BE2C (cell line): ENCODE results near the gene SLC39A7.
A peak's percentile ranks its signal among the peaks of the same experiment; 100 is the strongest.

Experiments used
- DNase-seq: peaks from one replicate; pipeline ENCODE4 v3.0.0-alpha.2; 2020
- H3K27me3 ChIP-seq: fragments of 250-450 bp; sonication (Bioruptor Pico); 2 replicates; pipeline ENCODE4 v1.5.1; 2020; ENCODE audit warnings: mild to moderate bottlenecking
- H3K36me3 ChIP-seq: fragments of 250-450 bp; sonication (Bioruptor Pico); 2 replicates; pipeline ENCODE4 v1.5.1; 2020; ENCODE audit warnings: mild to moderate bottlenecking
- H3K4me1 ChIP-seq: fragments of 250-450 bp; sonication (Bioruptor Pico); 2 replicates; pipeline ENCODE4 v1.5.1; 2020
- H3K4me3 ChIP-seq: 2 replicates; pipeline ENCODE4 v1.5.1; 2011; ENCODE audit warnings: low read depth, low read length
- H3K9me3 ChIP-seq: fragments of 250-450 bp; sonication (Bioruptor Pico); 2 replicates; pipeline ENCODE4 v1.5.1; 2020
- TF ChIP-seq, protein P1 (sequence below): IDR thresholded peaks from 2 replicates; pipeline ENCODE4 v1.5.1; 2012; ENCODE audit warnings: mild to moderate bottlenecking, low read depth, low read length

SLC39A7 gene

DNA sequence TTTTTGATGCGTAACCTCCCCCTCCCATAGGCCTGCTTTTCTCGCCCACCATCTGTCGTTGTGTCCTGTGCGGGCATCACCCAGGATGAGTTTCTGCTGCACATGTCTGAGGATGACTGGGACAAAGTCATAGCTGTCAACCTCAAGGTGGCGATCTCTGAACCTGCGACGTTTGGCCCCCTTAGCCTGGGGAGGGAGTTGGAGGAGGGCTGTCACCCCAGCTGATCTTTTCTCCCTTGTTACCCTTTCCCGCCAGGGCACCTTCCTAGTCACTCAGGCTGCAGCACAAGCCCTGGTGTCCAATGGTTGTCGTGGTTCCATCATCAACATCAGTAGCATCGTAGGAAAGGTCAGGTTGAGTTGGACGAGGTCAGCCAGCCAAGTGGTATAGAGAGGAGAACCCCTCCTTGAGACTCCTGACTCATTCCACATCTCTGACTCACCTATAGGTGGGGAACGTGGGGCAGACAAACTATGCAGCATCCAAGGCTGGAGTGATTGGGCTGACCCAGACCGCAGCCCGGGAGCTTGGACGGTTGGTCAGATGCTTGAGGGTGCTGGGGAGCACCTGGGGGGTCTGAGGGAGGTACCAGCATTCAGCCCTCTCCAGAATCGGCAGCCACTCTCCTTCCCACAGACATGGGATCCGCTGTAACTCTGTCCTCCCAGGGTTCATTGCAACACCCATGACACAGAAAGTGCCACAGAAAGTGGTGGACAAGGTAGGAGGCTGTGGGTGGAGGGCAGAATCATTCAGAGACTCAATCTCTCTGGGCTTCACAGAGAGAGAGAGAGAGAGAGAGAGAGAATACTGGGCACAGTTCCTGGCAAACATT lies 4.7 kb downstream of the SLC39A7 start:
- TF ChIP-seq, protein P1, sequence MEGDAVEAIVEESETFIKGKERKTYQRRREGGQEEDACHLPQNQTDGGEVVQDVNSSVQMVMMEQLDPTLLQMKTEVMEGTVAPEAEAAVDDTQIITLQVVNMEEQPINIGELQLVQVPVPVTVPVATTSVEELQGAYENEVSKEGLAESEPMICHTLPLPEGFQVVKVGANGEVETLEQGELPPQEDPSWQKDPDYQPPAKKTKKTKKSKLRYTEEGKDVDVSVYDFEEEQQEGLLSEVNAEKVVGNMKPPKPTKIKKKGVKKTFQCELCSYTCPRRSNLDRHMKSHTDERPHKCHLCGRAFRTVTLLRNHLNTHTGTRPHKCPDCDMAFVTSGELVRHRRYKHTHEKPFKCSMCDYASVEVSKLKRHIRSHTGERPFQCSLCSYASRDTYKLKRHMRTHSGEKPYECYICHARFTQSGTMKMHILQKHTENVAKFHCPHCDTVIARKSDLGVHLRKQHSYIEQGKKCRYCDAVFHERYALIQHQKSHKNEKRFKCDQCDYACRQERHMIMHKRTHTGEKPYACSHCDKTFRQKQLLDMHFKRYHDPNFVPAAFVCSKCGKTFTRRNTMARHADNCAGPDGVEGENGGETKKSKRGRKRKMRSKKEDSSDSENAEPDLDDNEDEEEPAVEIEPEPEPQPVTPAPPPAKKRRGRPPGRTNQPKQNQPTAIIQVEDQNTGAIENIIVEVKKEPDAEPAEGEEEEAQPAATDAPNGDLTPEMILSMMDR: peak; percentile 19; the same call in 1 of the 2 replicates
- Histone ChIP-seq H3K4me1 (no peaks in the 10 kb centered on the region; the same call in 1 of the 2 replicates), H3K9me3 (no peaks in the 10 kb centered on the region), H3K27me3 (no peaks in the 10 kb centered on the region), H3K36me3 (peaks cover 23% of the 10 kb centered on the region), H3K4me3 (peak overlapping the region; percentile 69)
- DNase-seq: no peak

DNA sequence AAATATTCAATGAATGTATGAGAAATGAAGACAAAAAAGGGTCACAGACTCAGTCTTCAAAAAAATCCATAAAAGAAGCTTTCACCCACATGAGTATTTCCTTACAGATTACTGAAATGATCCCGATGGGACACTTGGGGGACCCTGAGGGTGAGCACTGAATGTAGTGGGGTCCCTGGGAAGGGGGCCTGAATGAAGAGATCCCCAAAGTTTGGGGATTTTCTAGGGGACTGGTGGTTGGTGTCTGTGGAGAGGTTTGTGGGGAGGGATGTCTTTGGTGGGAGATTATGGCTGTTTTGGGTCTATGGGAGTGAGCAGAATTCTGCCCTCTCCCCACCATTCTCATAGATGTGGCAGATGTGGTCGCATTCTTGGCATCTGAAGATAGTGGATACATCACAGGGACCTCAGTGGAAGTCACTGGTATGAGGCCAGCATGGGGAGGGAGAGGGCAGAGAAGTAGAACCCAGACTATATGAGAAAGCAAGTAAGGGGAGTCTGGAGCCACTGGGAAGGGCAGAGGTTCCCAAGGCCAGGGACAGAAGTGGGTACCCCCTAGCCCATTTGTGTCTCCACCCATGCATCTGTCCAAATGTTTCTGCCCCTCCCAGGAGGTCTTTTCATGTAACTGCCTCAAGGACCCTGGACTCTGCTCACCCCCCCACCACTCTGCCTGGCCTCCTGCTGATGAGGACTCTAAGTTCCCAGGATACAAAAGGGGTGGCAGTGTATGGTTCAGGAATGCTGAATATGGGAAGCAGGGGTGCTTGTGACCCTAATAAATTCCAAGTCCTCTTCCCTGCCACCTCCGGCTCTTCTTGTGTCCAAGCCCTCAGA lies 5.6 kb downstream of the SLC39A7 start:
- H3K9me3 ChIP-seq: no peaks in the 10 kb centered on the region
- no peak for DNase-seq
- no peak overlapping the region for H3K4me3 ChIP-seq
- TF ChIP-seq, protein P1: no peak
- H3K36me3 ChIP-seq: peaks cover 23% of the 10 kb centered on the region
- no peaks in the 10 kb centered on the region; the same call in 1 of the 2 replicates for H3K4me1 ChIP-seq
- no peaks in the 10 kb centered on the region for H3K27me3 ChIP-seq

- peaks cover 21% of the 10 kb centered on the region for H3K36me3 ChIP-seq
- no peak for DNase-seq
- peak overlapping the region; percentile 94 for H3K4me3 ChIP-seq
- no peaks in the 10 kb centered on the region for H3K9me3 ChIP-seq
- no peaks in the 10 kb centered on the region for H3K27me3 ChIP-seq
- H3K4me1 ChIP-seq: no peaks in the 10 kb centered on the region; the same call in 1 of the 2 replicates
- TF ChIP-seq, protein P1: no peak
Observed at GRCh38 chr6:33206864-33207551, 6.3 kb downstream of the SLC39A7 start.

DNA sequence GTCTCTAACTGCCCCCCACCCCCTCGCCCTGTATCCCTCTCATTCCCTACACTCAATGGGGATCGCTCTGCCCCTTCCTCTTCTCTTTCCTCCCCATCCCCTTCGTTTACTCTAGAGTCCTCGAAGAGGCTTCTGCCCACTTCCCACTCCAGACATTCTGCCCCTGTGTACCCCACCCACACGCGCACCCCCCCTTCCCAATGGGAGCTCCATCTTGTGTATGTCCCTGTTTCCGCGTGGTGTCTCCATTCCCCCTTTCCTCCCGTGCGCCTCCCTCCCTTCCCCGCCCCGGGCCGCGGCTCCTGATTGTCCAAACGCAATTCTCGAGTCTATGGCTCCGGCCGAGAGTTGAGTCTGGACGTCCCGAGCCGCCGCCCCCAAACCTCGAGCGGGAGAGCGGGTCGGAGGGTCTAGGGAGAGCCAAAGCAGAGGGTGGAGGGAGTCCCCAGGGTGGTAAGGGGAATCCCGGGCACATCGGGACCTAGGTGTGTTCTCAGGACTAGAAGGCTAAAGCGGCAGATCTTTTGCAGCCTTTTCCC lies 7.0 kb downstream of the SLC39A7 start:
- no peaks in the 10 kb centered on the region; the same call in 1 of the 2 replicates for H3K4me1 ChIP-seq
- H3K36me3 ChIP-seq: peaks cover 15% of the 10 kb centered on the region
- H3K27me3 ChIP-seq: no peaks in the 10 kb centered on the region
- TF ChIP-seq, protein P1: no peak
- peak; percentile 52 for DNase-seq
- peak overlapping the region; percentile 94 for H3K4me3 ChIP-seq
- H3K9me3 ChIP-seq: no peaks in the 10 kb centered on the region

GRCh38 chr6:33208091-33208967 lies 7.7 kb downstream of the SLC39A7 start, which contains the start of gene RING1:
RING1 (plus strand) TSS chr6:33208500; CDS start chr6:33208823, 323 bp downstream.
- DNase-seq: peak; percentile 79
- no peaks in the 10 kb centered on the region; the same call in 1 of the 2 replicates for H3K4me1 ChIP-seq
- H3K27me3 ChIP-seq: peaks cover 5% of the 10 kb centered on the region
- H3K9me3 ChIP-seq: no peaks in the 10 kb centered on the region
- TF ChIP-seq, protein P1: no peak
- peaks cover 8% of the 10 kb centered on the region for H3K36me3 ChIP-seq
- H3K4me3 ChIP-seq: peak within 1 kb of the TSS; percentile 94
